Stimulated activated naive CD8-positive, alpha-beta T cell treated with anti-CD3 and anti-CD28 coated beads, Interleukin-15, Interleukin-2, amounts not matched to agents 100 ng/mL and 50 ng/mL, for 24 hours (primary cell): Measurements from ENCODE around the gene METTL23.
"Not testable (repeated sequence)": the region's sequence is repeated elsewhere in the genome, so short reads cannot be mapped to it uniquely, and the experiment has no call there.

ENCODE experiments used
- H3K27ac Mint-ChIP-seq: one replicate; pipeline ENCODE4 v1.8.0; 2021; ENCODE audit warnings: mild to moderate bottlenecking, mixed read lengths
- H3K27me3 Mint-ChIP-seq: one replicate; pipeline ENCODE4 v1.8.0; 2021; ENCODE audit warnings: mixed read lengths
- H3K36me3 Mint-ChIP-seq: one replicate; pipeline ENCODE4 v1.8.0; 2021; ENCODE audit warnings: low read depth, mixed read lengths
- H3K4me1 Mint-ChIP-seq: one replicate; pipeline ENCODE4 v1.8.0; 2021; ENCODE audit warnings: low read depth, mixed read lengths
- H3K4me3 Mint-ChIP-seq: one replicate; pipeline ENCODE4 v1.8.0; 2021; ENCODE audit warnings: mild to moderate bottlenecking, mixed read lengths
- H3K9me3 Mint-ChIP-seq: one replicate; pipeline ENCODE4 v1.8.0; 2021; ENCODE audit warnings: mixed read lengths

The METTL23 gene

DNA sequence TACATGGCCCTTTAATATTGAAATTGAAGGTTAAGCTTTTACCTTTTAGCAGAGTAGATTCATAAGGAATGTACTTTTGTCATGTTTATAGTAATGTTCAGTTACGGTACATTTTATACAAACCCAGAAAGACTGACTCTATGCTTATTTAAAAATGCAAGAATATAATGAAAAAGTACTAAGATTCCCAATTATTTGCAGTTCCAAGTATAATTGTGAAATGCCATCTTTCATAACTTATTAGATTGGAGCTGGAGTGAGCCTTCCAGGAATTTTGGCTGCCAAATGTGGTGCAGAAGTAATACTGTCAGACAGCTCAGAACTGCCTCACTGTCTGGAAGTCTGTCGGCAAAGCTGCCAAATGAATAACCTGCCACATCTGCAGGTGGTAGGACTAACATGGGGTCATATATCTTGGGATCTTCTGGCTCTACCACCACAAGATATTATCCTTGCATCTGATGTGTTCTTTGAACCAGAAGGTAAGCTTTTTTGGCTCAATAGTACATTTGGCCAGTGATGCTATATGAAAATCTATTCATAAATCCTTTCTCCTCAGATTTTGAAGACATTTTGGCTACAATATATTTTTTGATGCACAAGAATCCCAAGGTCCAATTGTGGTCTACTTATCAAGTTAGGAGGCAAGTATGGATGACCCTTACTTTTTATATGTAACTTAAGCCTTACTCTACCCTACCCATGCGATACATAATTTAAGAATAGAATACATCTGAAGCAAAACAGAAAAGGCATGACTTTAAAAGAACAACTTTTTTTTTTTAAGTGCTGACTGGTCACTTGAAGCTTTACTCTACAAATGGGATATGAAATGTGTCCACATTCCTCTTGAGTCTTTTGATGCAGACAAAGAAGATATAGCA, 6.3 kb downstream of the METTL23 start:
- Mint-ChIP-seq H3K4me3 (peak overlapping the region; percentile 96), H3K27me3 (no peaks in the 10 kb centered on the region), H3K36me3 (peaks cover 60% of the 10 kb centered on the region), H3K27ac (peak overlapping the region; percentile 96), H3K9me3 (no peaks in the 10 kb centered on the region), H3K4me1 (peaks cover 62% of the 10 kb centered on the region)

DNA sequence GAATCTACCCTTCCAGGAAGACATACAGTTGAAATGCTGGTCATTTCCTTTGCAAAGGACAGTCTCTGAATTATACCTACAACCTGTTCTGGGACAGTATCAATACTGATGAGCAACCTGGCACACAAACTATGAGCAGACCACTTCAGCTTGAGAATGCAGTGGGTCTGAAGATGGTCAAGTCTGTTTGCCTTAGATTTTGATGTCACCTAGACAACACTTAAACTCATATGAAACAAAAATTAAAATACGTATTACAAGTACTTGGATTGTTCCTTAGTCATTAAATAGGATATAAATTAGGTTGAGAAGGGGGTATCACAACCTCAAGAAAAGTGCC, 6.9 kb downstream of the METTL23 start:
- no peaks in the 10 kb centered on the region for H3K27me3 Mint-ChIP-seq
- no peaks in the 10 kb centered on the region for H3K9me3 Mint-ChIP-seq
- peak overlapping the region; percentile 96 for H3K27ac Mint-ChIP-seq
- H3K36me3 Mint-ChIP-seq: peaks cover 60% of the 10 kb centered on the region
- H3K4me3 Mint-ChIP-seq: peak overlapping the region; percentile 96
- peaks cover 62% of the 10 kb centered on the region for H3K4me1 Mint-ChIP-seq

DNA sequence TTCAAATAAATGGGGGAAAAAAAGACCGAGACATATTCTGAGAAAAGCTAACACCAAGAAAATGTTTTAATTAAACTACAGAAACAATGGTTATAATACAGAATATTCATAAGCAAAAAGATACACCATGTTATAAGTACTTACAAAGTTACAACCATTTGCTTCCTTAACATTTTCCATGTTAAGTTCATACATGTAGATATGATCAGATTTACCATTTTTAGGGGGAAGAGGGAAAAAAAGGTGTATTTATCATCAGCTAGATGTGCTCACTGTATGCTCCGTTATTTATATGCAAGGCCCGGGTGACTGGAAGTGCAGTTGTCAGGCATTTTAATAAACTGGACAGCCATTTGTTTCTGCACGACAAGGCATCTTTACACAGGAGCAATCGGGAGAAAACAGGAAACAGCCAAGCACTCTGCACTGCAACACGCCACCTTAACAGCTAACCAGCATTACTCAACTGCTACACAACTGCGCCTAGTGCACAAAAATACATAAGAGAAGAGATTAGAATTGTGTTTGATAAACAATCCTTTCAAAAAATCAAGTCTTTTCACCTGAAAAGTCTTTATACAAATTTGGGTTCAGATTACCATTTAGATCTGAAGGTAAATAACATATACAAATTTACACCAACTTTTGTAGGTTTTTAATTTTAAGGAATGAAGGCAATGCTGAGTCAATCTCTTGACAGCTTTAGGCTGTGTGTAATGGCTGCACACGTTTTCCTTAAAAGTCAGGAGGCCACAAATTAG, 7.6 kb downstream of the METTL23 start:
- no peaks in the 10 kb centered on the region for H3K9me3 Mint-ChIP-seq
- peak overlapping the region; percentile 96 for H3K4me3 Mint-ChIP-seq
- peaks cover 62% of the 10 kb centered on the region for H3K4me1 Mint-ChIP-seq
- H3K27ac Mint-ChIP-seq: peak overlapping the region; percentile 96
- peaks cover 58% of the 10 kb centered on the region for H3K36me3 Mint-ChIP-seq
- no peaks in the 10 kb centered on the region for H3K27me3 Mint-ChIP-seq

DNA sequence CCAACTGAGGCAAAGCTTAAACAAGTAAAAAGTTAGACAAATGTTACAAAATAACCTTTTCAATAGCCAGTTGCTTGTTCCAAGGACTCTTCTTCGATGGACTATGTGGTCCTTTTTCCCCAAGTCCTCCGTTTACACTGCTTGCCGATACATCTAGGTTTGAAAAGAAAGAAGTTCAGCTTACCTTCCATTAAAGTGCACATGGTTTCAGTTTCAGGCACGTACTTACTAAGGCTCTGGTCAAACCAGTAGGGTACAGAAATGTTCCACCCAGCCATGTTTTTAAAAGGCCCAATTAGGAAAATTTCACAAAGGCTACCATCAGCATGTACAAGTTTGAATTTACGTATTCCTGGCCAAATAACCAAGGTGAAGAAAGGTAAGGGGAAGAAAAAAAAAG, 8.4 kb downstream of the METTL23 start:
- peaks cover 59% of the 10 kb centered on the region for H3K4me1 Mint-ChIP-seq
- no peaks in the 10 kb centered on the region for H3K27me3 Mint-ChIP-seq
- H3K4me3 Mint-ChIP-seq: peak overlapping the region; percentile 96
- H3K27ac Mint-ChIP-seq: peak overlapping the region; percentile 96
- peaks cover 52% of the 10 kb centered on the region for H3K36me3 Mint-ChIP-seq
- H3K9me3 Mint-ChIP-seq: no peaks in the 10 kb centered on the region

DNA sequence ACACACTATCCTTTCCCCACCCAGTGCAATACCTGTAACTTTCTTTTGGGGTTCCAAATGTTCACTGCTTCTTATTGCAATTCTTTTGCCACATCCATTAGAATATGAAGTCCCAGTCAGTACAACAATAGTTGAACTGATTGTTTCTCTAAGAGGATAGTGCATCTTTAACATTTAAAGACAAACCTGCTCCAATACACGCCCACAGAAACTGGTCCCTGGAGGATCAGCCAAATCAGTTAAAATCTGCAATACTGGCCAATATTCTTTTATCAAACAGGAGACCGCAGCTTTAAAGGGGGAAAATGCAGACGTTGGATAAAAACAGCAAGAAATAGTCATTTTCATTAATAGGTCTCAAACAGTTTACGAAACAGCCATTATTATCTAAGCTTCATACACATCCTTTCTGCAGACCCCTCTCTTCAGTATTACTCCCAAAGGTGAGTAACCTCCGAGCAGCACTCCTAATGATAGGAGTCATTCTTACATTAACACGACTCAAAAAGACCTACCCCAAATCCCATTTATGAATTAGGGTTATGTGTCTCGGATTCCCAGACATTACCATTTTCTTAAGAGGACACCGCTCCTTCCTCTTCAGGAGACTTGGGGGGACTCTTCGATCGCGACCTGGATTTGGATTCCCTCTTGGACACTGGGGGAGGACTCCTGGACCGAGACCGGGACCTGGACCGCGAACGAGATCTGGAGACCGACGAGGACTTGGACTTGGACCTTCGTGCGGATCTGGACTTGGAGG, 9.1 kb downstream of the METTL23 start:
- Mint-ChIP-seq H3K4me1 (peaks cover 54% of the 10 kb centered on the region), H3K4me3 (peak overlapping the region; percentile 96), H3K36me3 (peaks cover 49% of the 10 kb centered on the region), H3K27ac (peak overlapping the region; percentile 96), H3K9me3 (no peaks in the 10 kb centered on the region), H3K27me3 (no peaks in the 10 kb centered on the region)

DNA sequence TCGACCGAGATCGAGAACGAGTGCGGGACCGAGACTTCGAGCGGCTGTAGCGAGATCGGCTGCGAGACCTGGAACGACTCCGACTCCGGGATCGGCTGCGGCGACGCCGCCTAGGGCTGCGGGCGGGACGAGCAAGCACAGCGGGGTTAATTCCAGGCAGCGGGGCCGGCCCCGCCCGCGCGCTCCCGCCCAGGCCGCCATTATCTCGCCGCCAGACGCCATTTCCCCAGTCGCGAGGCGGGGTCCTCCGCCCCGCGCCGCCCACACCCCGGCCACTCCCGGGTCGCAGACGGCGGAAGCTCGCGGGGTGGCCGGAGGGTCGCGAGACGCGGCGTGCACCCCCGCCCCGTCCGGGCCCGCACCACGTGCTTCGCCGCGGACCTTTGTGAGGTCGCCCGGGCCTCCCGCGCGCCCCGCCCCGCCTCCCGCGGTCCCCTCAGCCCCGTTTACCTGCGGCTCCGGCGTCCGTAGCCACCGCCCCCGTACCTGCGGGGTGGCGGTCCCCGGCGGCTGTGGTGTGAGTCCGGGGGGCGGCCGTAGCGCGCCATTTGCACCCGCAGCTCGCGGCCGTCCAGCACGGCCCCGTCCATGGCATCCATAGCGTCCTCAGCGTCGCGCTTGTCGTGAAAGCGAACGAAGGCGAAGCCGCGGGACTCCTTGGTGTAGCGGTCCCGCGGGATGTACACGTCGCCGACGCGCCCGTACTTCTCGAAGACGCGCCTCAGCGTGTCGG, 9.9 kb downstream of the METTL23 start:
- Mint-ChIP-seq H3K27me3 (no peaks in the 10 kb centered on the region), H3K27ac (peak overlapping the region; percentile 99), H3K9me3 (no peaks in the 10 kb centered on the region), H3K4me1 (peaks cover 50% of the 10 kb centered on the region), H3K36me3 (peaks cover 50% of the 10 kb centered on the region), H3K4me3 (peak overlapping the region; percentile 96)

DNA sequence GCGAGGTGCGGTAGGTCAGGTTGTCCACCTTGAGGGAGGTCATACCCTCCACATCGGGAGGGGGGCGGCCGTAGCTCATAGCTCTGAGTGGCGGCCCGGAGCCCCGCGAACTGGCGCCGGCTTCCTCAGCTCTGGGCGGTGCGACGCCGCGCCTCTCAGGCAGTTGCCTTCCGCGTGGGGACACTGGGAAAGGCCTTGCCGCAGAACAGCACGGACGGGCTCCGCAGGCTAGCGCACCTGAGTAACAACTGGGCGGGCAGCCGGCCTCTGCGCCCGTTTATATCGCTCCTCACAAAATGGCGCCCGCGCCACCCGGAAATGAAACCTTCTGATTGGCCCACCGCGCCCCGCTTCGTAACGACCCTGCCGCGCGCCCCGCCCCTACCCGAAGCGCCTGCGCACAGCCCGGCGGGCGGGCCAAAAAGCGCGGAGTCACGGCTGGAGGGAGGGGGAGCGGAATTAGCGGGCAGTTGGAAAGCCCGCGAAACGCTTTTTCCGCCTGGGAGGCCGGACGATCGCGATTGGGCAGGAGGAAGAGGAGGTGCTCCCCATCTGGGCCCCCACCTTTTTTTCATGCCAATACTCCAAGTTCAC, 10.5 kb downstream of the METTL23 start, which contains the start of gene SRSF2:
SRSF2 (minus strand) TSS at position 250 of the 594 bp plus-strand sequence; CDS start at position 79, 171 bp downstream.
- peaks cover 46% of the 10 kb centered on the region for H3K4me1 Mint-ChIP-seq
- H3K4me3 Mint-ChIP-seq: peak within 1 kb of the TSS; percentile 96
- H3K36me3 Mint-ChIP-seq: peaks cover 50% of the 10 kb centered on the region
- no peaks in the 10 kb centered on the region for H3K9me3 Mint-ChIP-seq
- H3K27ac Mint-ChIP-seq: peak within 1 kb of the TSS; percentile 99
- no peaks in the 10 kb centered on the region for H3K27me3 Mint-ChIP-seq

DNA sequence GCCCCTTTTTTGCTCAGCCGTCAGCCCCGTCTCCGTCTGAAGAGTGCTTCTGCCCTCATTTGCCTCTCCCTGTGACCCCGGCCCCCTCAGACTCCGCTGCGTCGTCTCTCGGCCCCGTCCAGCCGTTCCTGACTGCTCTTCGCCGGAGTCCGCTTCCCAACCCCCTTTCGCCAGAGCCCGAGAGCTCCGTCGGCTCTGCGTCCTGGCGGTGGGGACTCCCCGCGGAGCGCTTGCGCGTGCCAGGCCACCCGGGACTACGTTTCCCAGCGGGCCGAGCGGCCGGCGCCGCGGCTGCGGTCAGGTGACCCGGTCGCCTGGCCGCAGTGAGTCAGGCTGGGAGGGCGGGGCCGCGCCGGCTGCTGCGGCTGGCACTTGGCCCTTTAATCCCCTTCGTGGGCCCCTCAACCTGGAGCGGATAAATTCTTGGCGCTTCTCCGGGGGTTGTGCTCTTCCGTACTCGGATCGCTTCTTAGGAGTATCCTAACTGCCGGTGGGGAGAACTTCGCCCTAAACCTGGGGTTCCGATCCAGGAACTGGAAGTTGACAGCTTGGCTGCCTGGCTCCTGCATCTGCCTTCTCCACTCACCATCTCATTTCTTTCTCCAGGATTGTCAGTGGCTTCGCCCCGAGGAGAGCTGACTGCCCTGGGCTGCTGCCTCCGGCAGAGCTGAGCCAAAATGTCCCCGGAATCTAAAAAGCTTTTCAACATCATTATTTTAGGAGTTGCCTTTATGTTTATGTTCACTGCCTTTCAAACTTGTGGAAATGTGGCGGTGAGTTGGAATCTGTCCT, 11.2 kb downstream of the METTL23 start, which contains the start of gene MFSD11:
MFSD11 (plus strand) TSS at position 444 of the 792 bp plus-strand sequence; CDS start at position 678, 234 bp downstream.
- H3K36me3 Mint-ChIP-seq: peaks cover 47% of the 10 kb centered on the region
- H3K27ac Mint-ChIP-seq: peak within 1 kb of the TSS; percentile 99
- H3K9me3 Mint-ChIP-seq: no peaks in the 10 kb centered on the region

DNA sequence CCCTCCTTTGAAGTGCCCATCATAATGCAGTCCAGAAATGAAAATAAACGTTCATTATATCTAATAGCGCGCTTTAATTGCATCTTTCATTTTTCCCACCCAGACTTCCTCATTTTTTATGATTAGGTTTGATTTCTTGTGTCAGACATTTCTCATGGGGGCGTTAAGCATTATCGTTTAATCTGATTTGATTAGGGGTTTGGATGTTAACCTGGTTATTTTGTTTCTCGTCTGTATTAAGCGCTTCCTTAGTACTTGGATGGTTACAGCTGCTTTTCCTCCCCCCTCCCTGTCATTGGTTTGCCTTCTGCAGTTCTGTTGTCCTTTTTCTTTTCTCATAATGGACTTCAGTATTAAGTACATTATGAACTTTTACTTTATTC, 11.8 kb downstream of the METTL23 start:
- H3K36me3 Mint-ChIP-seq: peaks cover 41% of the 10 kb centered on the region
- no peaks in the 10 kb centered on the region for H3K9me3 Mint-ChIP-seq
- no peaks in the 10 kb centered on the region for H3K27me3 Mint-ChIP-seq
- H3K27ac Mint-ChIP-seq: peak overlapping the region; percentile 92
- H3K4me1 Mint-ChIP-seq: peaks cover 34% of the 10 kb centered on the region
- H3K4me3 Mint-ChIP-seq: peak overlapping the region; percentile 96

More for the DNA sequence above, 11.2 kb downstream of the METTL23 start, which contains the start of gene MFSD11:
- Mint-ChIP-seq H3K4me3 (peak within 1 kb of the TSS; percentile 96), H3K4me1 (peaks cover 40% of the 10 kb centered on the region), H3K27me3 (no peaks in the 10 kb centered on the region)

DNA sequence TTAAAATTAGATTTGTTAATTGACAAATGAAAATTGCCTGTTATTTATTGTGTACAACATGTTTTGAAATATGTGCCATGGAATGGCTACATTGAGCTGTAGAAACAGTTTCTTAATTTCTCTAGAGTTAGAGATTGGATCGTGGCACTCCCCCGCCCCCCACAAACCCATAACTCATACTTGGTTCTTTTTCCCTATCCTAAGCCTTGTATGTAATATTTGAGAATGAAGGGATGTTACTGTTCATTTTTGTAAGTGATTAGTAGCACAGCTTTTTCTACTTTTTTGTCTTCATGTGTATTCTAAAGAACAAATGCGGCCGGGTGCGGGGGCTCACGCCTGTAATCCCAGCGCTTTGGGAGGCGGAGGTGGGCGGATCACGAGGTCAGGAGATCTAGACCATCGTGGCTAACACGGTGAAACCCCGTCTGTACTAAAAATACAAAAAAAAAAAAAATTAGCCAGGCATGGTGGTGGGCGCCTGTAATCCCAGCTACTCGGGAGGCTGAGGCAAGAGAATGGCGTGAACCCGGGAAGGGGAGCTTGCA, 13.0 kb downstream of the METTL23 start:
- H3K4me3 Mint-ChIP-seq, H3K9me3 Mint-ChIP-seq, H3K27me3 Mint-ChIP-seq, H3K27ac Mint-ChIP-seq: not testable (repeated sequence)
- Mint-ChIP-seq H3K4me1 (peaks cover 23% of the 10 kb centered on the region), H3K36me3 (peaks cover 36% of the 10 kb centered on the region)

DNA sequence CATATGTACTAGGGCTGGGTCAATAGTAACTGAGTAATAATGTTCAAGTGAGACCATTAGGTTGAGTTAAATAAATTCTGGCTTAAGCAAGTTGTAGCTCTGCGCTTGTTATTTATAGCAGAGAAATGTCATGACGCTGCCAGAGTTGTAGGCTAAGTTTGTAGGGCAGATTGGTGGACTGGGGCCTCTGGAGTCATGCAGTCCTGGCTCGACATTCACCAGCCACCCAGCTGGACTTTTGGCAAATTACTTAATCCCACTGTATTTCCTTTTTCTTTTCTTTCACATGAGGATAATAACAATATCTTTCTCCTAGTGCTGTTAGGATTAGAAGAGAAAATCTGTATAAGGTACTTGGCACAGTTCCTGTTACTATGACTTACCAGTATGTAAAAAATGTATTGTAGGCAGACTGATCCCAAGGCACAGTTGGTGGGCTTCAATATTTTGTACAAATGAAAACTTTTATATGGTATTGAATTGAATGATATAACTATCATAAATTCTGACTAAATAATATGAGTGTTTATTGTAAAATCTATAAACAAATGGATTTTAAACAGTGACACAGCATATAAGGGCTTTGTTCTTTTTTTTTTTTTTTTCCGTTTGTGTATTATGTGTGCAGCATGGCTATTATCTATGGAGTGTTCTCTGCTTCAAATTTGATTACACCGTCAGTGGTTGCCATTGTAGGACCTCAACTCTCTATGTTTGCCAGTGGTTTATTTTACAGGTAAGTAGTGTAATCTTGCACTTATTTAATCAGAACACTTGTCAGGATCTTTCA, 13.9 kb downstream of the METTL23 start:
- Mint-ChIP-seq H3K27ac (no peak overlapping the region), H3K36me3 (peaks cover 36% of the 10 kb centered on the region), H3K27me3 (no peaks in the 10 kb centered on the region), H3K4me1 (peaks cover 18% of the 10 kb centered on the region), H3K4me3 (no peak overlapping the region), H3K9me3 (no peaks in the 10 kb centered on the region)

DNA sequence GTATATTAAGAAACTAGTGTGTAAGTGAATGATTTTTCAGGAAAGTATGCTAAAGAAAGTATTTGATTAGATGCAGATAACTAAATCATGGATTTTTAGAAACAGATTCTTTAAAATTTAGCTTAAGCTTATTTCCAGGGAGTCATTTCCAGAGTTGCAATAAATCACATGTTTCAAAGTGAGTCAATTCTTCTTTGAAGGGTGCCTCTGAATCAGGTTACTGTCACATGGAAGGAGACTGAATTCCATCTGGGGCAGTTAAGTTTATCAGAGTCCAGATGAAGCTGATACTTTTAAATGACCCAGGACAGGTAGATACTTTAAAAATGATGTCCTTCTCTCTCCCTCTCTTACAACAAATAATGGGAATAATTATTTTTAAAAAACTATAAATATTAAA, 16.3 kb downstream of the METTL23 start:
- Mint-ChIP-seq H3K27ac (no peak overlapping the region), H3K36me3 (peaks cover 40% of the 10 kb centered on the region), H3K4me1 (peaks cover 17% of the 10 kb centered on the region), H3K27me3 (no peaks in the 10 kb centered on the region), H3K4me3 (no peak overlapping the region), H3K9me3 (no peaks in the 10 kb centered on the region)
